SK-N-SH (cell line): ENCODE measurements around the gene CSH2. TPM values are rescaled to one million over a fixed set of nuclear protein-coding genes. Genes with fewer than 3 reads are reported as not detected.

Experiments used
- CTCF ChIA-PET: fragments of 300-600, 350-600 bp; formaldehyde crosslinking; extraction: SDS; loops from one replicate; lab custom pipeline; 2021; lab: Yijun Ruan, JAX
- POLR2A ChIA-PET: fragments of 350-600 bp; sonication (Branson Sonifier 250); formaldehyde crosslinking; extraction: SDS; loops from one replicate; lab custom pipeline; 2020; ENCODE audit warnings: antibody characterized with exemption, inconsistent platforms; lab: Yijun Ruan, JAX
- DNase-seq: peaks from one replicate; pipeline ENCODE4 v3.0.0; 2012
- H2AFZ ChIP-seq: fragments of 200-600 bp; sonication (generic); 2 replicates; pipeline ENCODE4 v1.8.1; 2016; ENCODE audit warnings: antibody characterized with exemption, mild to moderate bottlenecking, low read depth
- H3F3A ChIP-seq: fragments of 200-600 bp; sonication (generic); replicated peaks from 2 replicates; pipeline ENCODE3; 2016; ENCODE audit warnings: antibody characterized with exemption, mild to moderate bottlenecking; ENCODE audit not compliant: insufficient read depth
- H3K27ac ChIP-seq, 2 experiments: fragments of 200-500 bp in 1 of 2; fragments of 200-600 bp in 1 of 2; sonication (Bioruptor generic) in 1 of 2; sonication (generic), shearing (Covaris generic) in 1 of 2; 2 replicates each; pipeline versions ENCODE4 v1.5.1 to v1.6.1; 2014 to 2016; ENCODE audit warnings: low read depth in 2 of 2, inconsistent platforms in 1 of 2, low read length in 1 of 2, mild to moderate bottlenecking in 1 of 2, mixed read lengths in 1 of 2
- H3K27me3 ChIP-seq: fragments of 200-600 bp; sonication (generic), shearing (Covaris generic); 2 replicates; pipeline ENCODE4 v1.6.1; 2016; ENCODE audit warnings: mixed run types; ENCODE audit not compliant: insufficient read depth
- H3K36me3 ChIP-seq, 2 experiments: fragments of 200-500 bp in 1 of 2; fragments of 200-600 bp in 1 of 2; sonication (Bioruptor generic) in 1 of 2; sonication (generic) in 1 of 2; replicated peaks in 1 of 2; 2 replicates each; pipeline versions ENCODE3 to v1.5.1; 2014 to 2016; ENCODE audit warnings: low read length in 1 of 2, mild to moderate bottlenecking in 1 of 2; ENCODE audit not compliant: insufficient read depth in 2 of 2, control insufficient read depth in 1 of 2
- H3K4me1 ChIP-seq, 2 experiments: fragments of 200-500 bp in 1 of 2; fragments of 200-600 bp in 1 of 2; sonication (Bioruptor generic) in 1 of 2; sonication (generic), shearing (Covaris generic) in 1 of 2; 2 replicates each; pipeline versions ENCODE4 v1.5.1 to v1.6.1; 2014 to 2016; ENCODE audit warnings: low read depth in 1 of 2, low read length in 1 of 2, mixed run types in 1 of 2; ENCODE audit not compliant: insufficient read depth in 2 of 2, control insufficient read depth in 1 of 2
- H3K4me2 ChIP-seq: fragments of 200-600 bp; sonication (generic), shearing (Covaris generic); 2 replicates; pipeline ENCODE4 v1.6.1; 2017; ENCODE audit warnings: mixed run types
- H3K4me3 ChIP-seq, 2 experiments: fragments of 200-500 bp in 1 of 2; fragments of 200-600 bp in 1 of 2; sonication (Bioruptor generic) in 1 of 2; sonication (generic), shearing (Covaris generic) in 1 of 2; 2 replicates each; pipeline versions ENCODE4 v1.5.1 to v1.8.1; 2014 to 2016; ENCODE audit warnings: low read depth in 2 of 2, inconsistent platforms in 1 of 2, low read length in 1 of 2, mild to moderate bottlenecking in 1 of 2, mixed read lengths in 1 of 2, moderate library complexity in 1 of 2
- H3K79me2 ChIP-seq: fragments of 200-600 bp; sonication (generic); 2 replicates; pipeline ENCODE4 v1.8.1; 2017; ENCODE audit warnings: mild to moderate bottlenecking; ENCODE audit not compliant: insufficient read depth
- H3K9ac ChIP-seq: fragments of 200-600 bp; sonication (generic); 2 replicates; pipeline ENCODE4 v1.6.1; 2017; ENCODE audit warnings: mixed run types
- H3K9me2 ChIP-seq: fragments of 200-600 bp; sonication (generic); 2 replicates; pipeline ENCODE4 v1.6.1; 2017; ENCODE audit warnings: mixed run types
- H3K9me3 ChIP-seq: fragments of 200-600 bp; sonication (generic); 2 replicates; pipeline ENCODE4 v1.6.1; 2017; ENCODE audit warnings: mixed run types, mild to moderate bottlenecking, moderate library complexity
- H4K20me1 ChIP-seq: fragments of 200-600 bp; sonication (generic); 2 replicates; pipeline ENCODE4 v1.6.1; 2017; ENCODE audit warnings: mild to moderate bottlenecking, mixed run types; ENCODE audit not compliant: insufficient read depth
- CHD2 ChIP-seq: fragments of 150-350 bp; IDR thresholded peaks from 2 replicates; pipeline ENCODE4 v1.6.1; 2018; ENCODE audit warnings: low read length; ENCODE audit not compliant: partially characterized antibody
- CTCF ChIP-seq: fragments of 200-600 bp; sonication (generic); IDR thresholded peaks from 2 replicates; pipeline ENCODE4 v1.6.1; 2017; ENCODE audit warnings: antibody characterized with exemption, mild to moderate bottlenecking, moderate library complexity
- GATA2 ChIP-seq: sonication (generic); formaldehyde crosslinking; IDR thresholded peaks from 2 replicates; pipeline ENCODE4 v1.5.0; 2020; ENCODE audit warnings: mild to moderate bottlenecking, missing genetic modification reagents
- MAX ChIP-seq: IDR thresholded peaks from 2 replicates; pipeline ENCODE4 v1.4.0; 2012; ENCODE audit warnings: low read depth
- MXI1 ChIP-seq: IDR thresholded peaks from 2 replicates; pipeline ENCODE4 v1.6.1; 2012; ENCODE audit warnings: mild to moderate bottlenecking, low read depth, low read length, improper control_type of control experiment
- NRF1 ChIP-seq: IDR thresholded peaks from 2 replicates; pipeline ENCODE4 v1.6.1; 2012; ENCODE audit warnings: low read depth, mild to moderate bottlenecking, low read length
- PBX3 ChIP-seq: IDR thresholded peaks from 2 replicates; pipeline ENCODE4; 2012
- POLR2AphosphoS5 ChIP-seq: IDR thresholded peaks from 2 replicates; pipeline ENCODE4 v1.6.1; 2012; ENCODE audit warnings: low read depth, low read length
- RAD21 ChIP-seq: IDR thresholded peaks from 2 replicates; pipeline ENCODE4 v1.6.1; 2012; ENCODE audit warnings: mild to moderate bottlenecking, low read length
- REST ChIP-seq: IDR thresholded peaks from 2 replicates; pipeline ENCODE4 v1.6.1; 2012; ENCODE audit warnings: mild to moderate bottlenecking, low read depth, low read length, moderate library complexity
- SIN3A ChIP-seq: IDR thresholded peaks from 2 replicates; pipeline ENCODE4 v1.6.1; 2012; ENCODE audit warnings: low read depth, mild to moderate bottlenecking, low read length, moderate library complexity, borderline replicate concordance
- SMC3 ChIP-seq: IDR thresholded peaks from 2 replicates; pipeline ENCODE4 v1.6.1; 2012; ENCODE audit warnings: low read depth, low read length, improper control_type of control experiment
- TAF1 ChIP-seq: IDR thresholded peaks from 2 replicates; pipeline ENCODE4 v1.6.1; 2012; ENCODE audit warnings: low read depth, mild to moderate bottlenecking, low read length, moderate library complexity, borderline replicate concordance
- TCF12 ChIP-seq: IDR thresholded peaks from 2 replicates; pipeline ENCODE4 v1.4.0; 2012
- TEAD4 ChIP-seq: IDR thresholded peaks from 2 replicates; pipeline ENCODE4 v1.4.0; 2012; ENCODE audit warnings: mild to moderate bottlenecking, borderline replicate concordance; ENCODE audit not compliant: insufficient read depth
- YY1 ChIP-seq: IDR thresholded peaks from 2 replicates; pipeline ENCODE4 v1.4.0; 2012; ENCODE audit warnings: low read depth, mild to moderate bottlenecking
- WGBS: methylation state at CpG from one replicate; pipeline ENCODE4 v1.1.6; 2017; ENCODE audit warnings: low lambda C conversion rate; 5-methylcytosine and 5-hydroxymethylcytosine counted together
- polyA plus RNA-seq, 3 experiments: library from polyadenylated mRNA; depleted of rRNA; stranded (reverse); fragments of >200 nt; gene quantifications; 2 replicates each; pipeline ENCODE4 v1.2.3, GENCODE V29; 2012

The CSH2 gene
- polyA plus RNA-seq, 1 of the 3 experiments (the other 2 are of a cell fraction): not detected

- TF ChIP-seq SIN3A: peak; percentile 80
- TF ChIP-seq TEAD4: no peak
- peak; percentile 77 for TF ChIP-seq RAD21
- TF ChIP-seq PBX3: 0 out of 2 replicates have a peak, but pooled peaks have one; percentile 7
- TF ChIP-seq CHD2: peak; percentile 78
- TF ChIP-seq TAF1: peak; percentile 43; the same call in 1 of the 2 replicates
- peak; percentile 57; the same call in 1 of the 2 replicates for TF ChIP-seq YY1
- peak; percentile 78 for TF ChIP-seq MAX
- TF ChIP-seq SMC3: peak; percentile 62
- no peak for TF ChIP-seq REST
- peak; percentile 92 for TF ChIP-seq MXI1
Observed at GRCh38 chr17:63834431-63835166, 38.9 kb downstream of the CSH2 start (continued).

- peaks cover 46% of the 10 kb centered on the region for H3K79me2 ChIP-seq
- H3K9me2 ChIP-seq: no peaks in the 10 kb centered on the region
- no peak overlapping the region for H3K4me3 ChIP-seq
- peaks cover 31% of the 10 kb centered on the region for H4K20me1 ChIP-seq
- no peak overlapping the region for H2AFZ ChIP-seq
- peaks cover 6 to 29% of the 10 kb centered on the region in 2 experiments; a peak in 2 of 4 replicates for H3K4me1 ChIP-seq
- DNase-seq: no peak
- TF ChIP-seq TCF12: no peak
- no peak for TF ChIP-seq NRF1
- no peak for TF ChIP-seq CTCF
- TF ChIP-seq GATA2 (CRISPR knock-in tag): no peak
- TF ChIP-seq POLR2AphosphoS5: peak; percentile 64
- no peak overlapping the region for H3K4me2 ChIP-seq
- ChIA-PET CTCF (interaction anchor here (0.7 to 3.1 kb wide), 47 partner anchors 7 to 409 kb away, joined by 3 to 27 read pairs (median 5); partner anchors contain the start of genes CCDC47, DDX42, PSMC5 and STRADA), POLR2A (interaction anchor here (0.6 to 9.1 kb wide), 6 partner anchors 8 to 60 kb away, joined by 3 to 108 read pairs (median 4); partner anchors contain the start of genes CCDC47, DDX42 and SMARCD2)
- no peaks in the 10 kb centered on the region for H3K9me3 ChIP-seq
- WGBS: 98% methylated on average over 15 of the region's 15 CpGs
- H3F3A ChIP-seq: peaks cover 30% of the 10 kb centered on the region
- no peaks in the 10 kb centered on the region for H3K27me3 ChIP-seq
- H3K9ac ChIP-seq: no peak overlapping the region
- peaks cover 65 to 77% of the 10 kb centered on the region in 2 experiments for H3K36me3 ChIP-seq
- H3K27ac ChIP-seq: peak overlapping the region in 1 of 2 experiments; percentile 71; a peak in 1 of 4 replicates
Observed at GRCh38 chr17:63833741-63834373, 39.6 kb downstream of the CSH2 start.
